Mesothelial cell of epicardium (in vitro differentiated cells): ENCODE results near the gene CDH4. TPM values are rescaled to one million over a fixed set of nuclear protein-coding genes. Genes with fewer than 3 reads are reported as not detected.

Experiments used
- DNase-seq, 2 experiments: peaks; one replicate each; pipeline ENCODE4 v3.0.0; 2021; ENCODE audit warnings: low spot score in 2 of 2; ENCODE audit not compliant: unreplicated experiment in 2 of 2
- H3K27ac Mint-ChIP-seq: 2 replicates; pipeline ENCODE4 v1.8.0; 2021; ENCODE audit warnings: mixed read lengths
- H3K27me3 Mint-ChIP-seq: 2 replicates; pipeline ENCODE4 v1.8.0; 2021; ENCODE audit warnings: low read depth, mixed read lengths
- H3K36me3 Mint-ChIP-seq: 2 replicates; pipeline ENCODE4 v1.8.0; 2021; ENCODE audit warnings: mixed read lengths
- H3K4me1 Mint-ChIP-seq: 2 replicates; pipeline ENCODE4 v1.8.0; 2021; ENCODE audit warnings: mixed read lengths
- H3K4me3 Mint-ChIP-seq: 2 replicates; pipeline ENCODE4 v1.8.0; 2021; ENCODE audit warnings: mild to moderate bottlenecking, moderate library complexity, mixed read lengths
- H3K9me3 Mint-ChIP-seq: 2 replicates; pipeline ENCODE4 v1.8.0; 2021; ENCODE audit warnings: mixed read lengths
- CTCF ChIP-seq: fragments of 200-600 bp; sonication (generic); IDR thresholded peaks from one replicate; pipeline ENCODE4 v1.5.0; 2021; ENCODE audit warnings: antibody characterized with exemption; ENCODE audit not compliant: unreplicated experiment
- total RNA-seq: library from RNA; stranded (reverse); gene quantifications from 3 replicates; pipeline ENCODE4 v1.2.1, GENCODE V29; 2021

Gene CDH4
- total RNA-seq, 1 donor from 2014 or later = 1.1 TPM

- Mint-ChIP-seq H3K4me3 (no peak overlapping the region), H3K4me1 (peaks cover 18% of the 10 kb centered on the region), H3K36me3 (no peaks in the 10 kb centered on the region), H3K9me3 (peaks cover 4% of the 10 kb centered on the region), H3K27me3 (peaks cover 4% of the 10 kb centered on the region), H3K27ac (no peak overlapping the region)
- no peak for DNase-seq
- no peak for TF ChIP-seq CTCF
Observed at GRCh38 chr20:61743606-61744005, 491.5 kb downstream of the CDH4 start.

DNA sequence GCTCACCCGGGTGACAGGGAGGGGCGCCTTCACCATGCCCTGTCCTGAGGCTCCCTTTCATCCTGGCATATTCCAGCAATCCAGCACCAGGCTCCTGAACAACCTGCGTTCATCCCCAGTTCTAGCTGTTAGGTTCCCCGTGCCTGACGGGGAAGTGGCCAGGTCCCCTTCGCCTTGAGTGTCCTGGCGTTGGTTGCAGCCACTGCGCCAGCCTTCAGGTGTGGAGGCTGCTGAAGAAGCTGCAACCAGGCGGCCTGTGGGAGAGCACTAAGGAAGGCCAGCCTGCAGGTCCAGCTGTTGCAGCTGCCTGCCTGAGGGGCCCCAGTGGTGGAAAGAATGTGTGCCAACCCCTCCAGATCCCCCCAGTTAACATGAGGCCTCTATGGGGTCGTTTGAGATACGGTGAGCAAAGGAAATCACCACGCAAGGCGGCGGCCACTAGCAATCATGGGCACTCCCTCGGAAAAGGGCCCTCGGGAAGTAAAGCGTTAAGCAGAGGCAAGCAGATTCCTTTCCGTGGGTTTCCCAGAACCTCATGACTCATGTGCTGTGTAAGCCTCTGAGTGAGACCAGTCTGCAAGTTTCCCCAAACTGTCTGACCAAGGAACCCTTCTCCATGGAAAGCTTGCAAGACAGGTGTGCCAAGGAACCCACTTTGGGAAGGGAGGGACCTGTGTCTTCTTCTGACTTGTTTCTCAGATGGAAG is 492.8 kb downstream of the CDH4 start:
- Mint-ChIP-seq H3K9me3 (peaks cover 5% of the 10 kb centered on the region), H3K4me1 (peaks cover 22% of the 10 kb centered on the region), H3K27me3 (peaks cover 1% of the 10 kb centered on the region), H3K36me3 (no peaks in the 10 kb centered on the region), H3K4me3 (no peak overlapping the region), H3K27ac (no peak overlapping the region)
- no peak for DNase-seq
- TF ChIP-seq CTCF = no peak

DNA sequence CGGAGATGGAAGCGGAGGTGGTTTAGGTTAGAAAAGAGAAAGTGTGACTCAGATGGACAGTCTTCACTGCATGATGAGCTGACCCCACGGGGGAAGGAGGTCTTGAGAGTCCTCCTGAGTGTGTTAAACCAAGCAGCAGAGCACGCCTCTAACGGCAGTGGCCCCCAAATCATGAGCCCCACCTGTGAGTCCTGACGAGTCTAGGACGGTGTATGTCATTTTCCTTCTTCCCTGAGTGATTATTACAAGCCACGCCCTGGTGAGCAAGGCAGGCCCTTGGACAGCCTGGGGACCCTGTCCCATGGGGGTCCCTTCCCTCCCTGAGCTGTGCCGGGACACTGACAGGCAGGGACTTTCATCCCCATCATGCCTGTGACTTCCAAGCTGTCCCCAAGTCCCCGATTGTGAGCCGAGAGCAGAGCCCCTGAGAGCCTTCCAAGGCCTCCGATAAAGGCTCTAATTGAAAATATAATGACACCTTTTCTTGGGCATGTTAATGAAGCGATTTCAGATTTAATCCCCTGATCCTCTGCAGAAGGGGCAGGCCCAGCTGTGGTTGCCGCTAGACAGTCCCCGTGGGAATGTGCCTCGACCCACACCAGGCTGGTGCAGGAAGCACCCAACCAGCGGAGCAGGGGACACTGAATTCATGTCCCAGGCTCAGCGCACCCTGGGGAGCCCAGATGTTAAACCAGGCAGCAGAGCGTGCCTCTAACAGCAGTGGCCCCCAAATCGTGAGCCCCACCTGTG is 493.5 kb downstream of the CDH4 start:
- peaks cover 22% of the 10 kb centered on the region for H3K4me1 Mint-ChIP-seq
- no peak overlapping the region for H3K4me3 Mint-ChIP-seq

GRCh38 chr20:61746147-61746646 is 494.1 kb downstream of the CDH4 start:
- Mint-ChIP-seq H3K4me3 (no peak overlapping the region), H3K27me3 (peaks cover 1% of the 10 kb centered on the region), H3K36me3 (no peaks in the 10 kb centered on the region), H3K9me3 (peaks cover 17% of the 10 kb centered on the region), H3K27ac (no peak overlapping the region), H3K4me1 (peaks cover 22% of the 10 kb centered on the region)
- DNase-seq = no peak
- no peak for TF ChIP-seq CTCF

More for the DNA sequence above, 493.5 kb downstream of the CDH4 start:
- peaks cover 1% of the 10 kb centered on the region for H3K27me3 Mint-ChIP-seq
- no peak overlapping the region for H3K27ac Mint-ChIP-seq
- no peaks in the 10 kb centered on the region for H3K36me3 Mint-ChIP-seq
- TF ChIP-seq CTCF = no peak
- H3K9me3 Mint-ChIP-seq = peaks cover 12% of the 10 kb centered on the region
- no peak for DNase-seq

GRCh38 chr20:61746781-61747180 is 494.7 kb downstream of the CDH4 start:
- H3K9me3 Mint-ChIP-seq = peaks cover 23% of the 10 kb centered on the region
- H3K27ac Mint-ChIP-seq = no peak overlapping the region
- TF ChIP-seq CTCF = no peak
- H3K36me3 Mint-ChIP-seq = no peaks in the 10 kb centered on the region
- no peak overlapping the region for H3K4me3 Mint-ChIP-seq
- peaks cover 21% of the 10 kb centered on the region for H3K4me1 Mint-ChIP-seq
- DNase-seq = no peak
- peaks cover 1% of the 10 kb centered on the region for H3K27me3 Mint-ChIP-seq
